ENCODE data around the gene CD96. TPM values are rescaled to one million over a fixed set of nuclear protein-coding genes. Genes with fewer than 3 reads are reported as not detected.

CD96 gene
- total RNA-seq, 1 donor from 2014 or later: not detected

DNA sequence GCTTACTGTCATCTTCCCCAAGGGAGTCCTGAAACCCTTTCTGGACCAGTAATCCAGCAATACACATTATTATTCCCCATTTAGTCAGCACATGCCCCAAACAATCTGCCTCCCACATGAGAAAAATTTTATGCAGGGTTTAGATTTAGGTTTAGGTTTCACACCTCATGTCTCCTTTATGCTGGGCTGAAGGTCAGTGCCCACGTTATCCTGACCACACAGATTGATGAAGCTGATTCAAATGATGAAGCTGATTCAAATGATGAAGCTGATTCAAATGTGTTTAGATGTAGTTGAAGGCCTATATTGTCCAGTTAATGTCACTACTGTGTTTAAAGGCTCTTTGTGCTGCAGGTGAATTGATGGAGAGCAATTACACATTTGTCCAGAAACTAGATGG is 71.3 kb downstream of the CD96 start:
- Mint-ChIP-seq H3K9me3 (no peaks in the 10 kb centered on the region), H3K36me3 (no peaks in the 10 kb centered on the region), H3K4me1 (ENCODE audit: unreplicated experiment) (no peaks in the 10 kb centered on the region), H3K27me3 (peaks cover 3% of the 10 kb centered on the region), H3K4me3 (no peak overlapping the region), H3K27ac (no peak overlapping the region)
- DNase-seq (ENCODE audit: extremely low spot score, unreplicated experiment): no peak
- TF ChIP-seq, protein P1, sequence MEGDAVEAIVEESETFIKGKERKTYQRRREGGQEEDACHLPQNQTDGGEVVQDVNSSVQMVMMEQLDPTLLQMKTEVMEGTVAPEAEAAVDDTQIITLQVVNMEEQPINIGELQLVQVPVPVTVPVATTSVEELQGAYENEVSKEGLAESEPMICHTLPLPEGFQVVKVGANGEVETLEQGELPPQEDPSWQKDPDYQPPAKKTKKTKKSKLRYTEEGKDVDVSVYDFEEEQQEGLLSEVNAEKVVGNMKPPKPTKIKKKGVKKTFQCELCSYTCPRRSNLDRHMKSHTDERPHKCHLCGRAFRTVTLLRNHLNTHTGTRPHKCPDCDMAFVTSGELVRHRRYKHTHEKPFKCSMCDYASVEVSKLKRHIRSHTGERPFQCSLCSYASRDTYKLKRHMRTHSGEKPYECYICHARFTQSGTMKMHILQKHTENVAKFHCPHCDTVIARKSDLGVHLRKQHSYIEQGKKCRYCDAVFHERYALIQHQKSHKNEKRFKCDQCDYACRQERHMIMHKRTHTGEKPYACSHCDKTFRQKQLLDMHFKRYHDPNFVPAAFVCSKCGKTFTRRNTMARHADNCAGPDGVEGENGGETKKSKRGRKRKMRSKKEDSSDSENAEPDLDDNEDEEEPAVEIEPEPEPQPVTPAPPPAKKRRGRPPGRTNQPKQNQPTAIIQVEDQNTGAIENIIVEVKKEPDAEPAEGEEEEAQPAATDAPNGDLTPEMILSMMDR (conservative IDR thresholded peaks at IDR 0.05): no peak

DNA sequence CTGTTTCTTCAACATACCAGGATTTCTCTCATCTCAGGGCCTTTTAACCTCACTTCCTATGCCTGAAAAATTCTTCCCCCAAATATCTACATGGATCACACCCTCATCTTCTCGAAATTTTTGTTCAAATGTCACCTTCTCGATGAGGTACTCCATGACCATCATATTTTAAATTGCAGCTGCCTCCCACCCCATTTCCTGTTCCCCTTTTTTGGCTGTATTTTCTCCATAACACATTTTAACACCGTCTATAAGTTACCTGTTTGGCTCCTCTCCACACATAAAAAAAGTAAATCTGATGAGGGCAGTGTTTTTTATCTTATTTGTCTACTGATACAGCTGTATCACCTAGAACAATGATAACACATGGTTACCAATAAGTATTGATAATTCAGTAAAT is 73.9 kb downstream of the CD96 start:
- Mint-ChIP-seq H3K27ac (no peak overlapping the region), H3K27me3 (no peaks in the 10 kb centered on the region), H3K4me3 (no peak overlapping the region), H3K9me3 (no peaks in the 10 kb centered on the region), H3K4me1 (ENCODE audit: unreplicated experiment) (no peaks in the 10 kb centered on the region), H3K36me3 (no peaks in the 10 kb centered on the region)
- DNase-seq (ENCODE audit: extremely low spot score, unreplicated experiment): no peak
- TF ChIP-seq, protein P1 (conservative IDR thresholded peaks at IDR 0.05): no peak

DNA sequence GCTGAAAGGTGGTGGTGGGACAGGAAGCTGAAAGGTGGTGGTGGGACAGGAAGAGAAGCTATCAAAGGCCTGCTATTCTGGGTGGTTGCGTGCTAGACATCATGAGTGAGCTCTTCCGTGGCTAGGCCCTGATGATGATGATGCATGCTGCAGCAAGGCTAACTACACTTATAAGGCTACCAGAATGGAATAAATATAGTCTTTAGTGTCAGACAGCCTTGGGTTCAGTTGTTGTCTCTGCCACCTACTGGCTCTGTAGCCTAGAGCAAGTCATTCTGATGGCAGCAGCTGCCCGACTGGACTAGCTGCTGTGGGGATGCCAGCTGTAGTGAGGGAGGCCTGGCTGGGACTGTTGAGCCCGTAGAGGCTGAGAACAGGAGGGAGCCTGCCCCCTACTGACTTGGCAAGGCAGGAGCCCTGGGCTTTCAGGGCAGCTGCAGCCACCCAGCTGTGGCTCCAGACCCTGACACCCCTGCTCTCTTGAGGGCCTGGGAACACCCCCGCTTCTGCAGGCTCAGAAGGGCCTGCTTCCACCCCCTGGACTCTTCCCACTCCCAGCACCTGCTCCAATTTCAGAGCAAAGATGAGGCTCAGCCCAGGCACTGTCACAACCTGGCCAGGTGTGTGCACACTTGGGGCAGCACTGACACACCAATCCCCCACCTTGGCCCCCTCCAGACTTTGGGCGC is 74.6 kb downstream of the CD96 start:
- Mint-ChIP-seq H3K9me3 (no peaks in the 10 kb centered on the region), H3K4me3 (no peak overlapping the region), H3K27me3 (no peaks in the 10 kb centered on the region), H3K27ac (no peak overlapping the region), H3K4me1 (ENCODE audit: unreplicated experiment) (no peaks in the 10 kb centered on the region), H3K36me3 (no peaks in the 10 kb centered on the region)
- TF ChIP-seq, protein P1 (conservative IDR thresholded peaks at IDR 0.05): no peak
- DNase-seq (ENCODE audit: extremely low spot score, unreplicated experiment): no peak

DNA sequence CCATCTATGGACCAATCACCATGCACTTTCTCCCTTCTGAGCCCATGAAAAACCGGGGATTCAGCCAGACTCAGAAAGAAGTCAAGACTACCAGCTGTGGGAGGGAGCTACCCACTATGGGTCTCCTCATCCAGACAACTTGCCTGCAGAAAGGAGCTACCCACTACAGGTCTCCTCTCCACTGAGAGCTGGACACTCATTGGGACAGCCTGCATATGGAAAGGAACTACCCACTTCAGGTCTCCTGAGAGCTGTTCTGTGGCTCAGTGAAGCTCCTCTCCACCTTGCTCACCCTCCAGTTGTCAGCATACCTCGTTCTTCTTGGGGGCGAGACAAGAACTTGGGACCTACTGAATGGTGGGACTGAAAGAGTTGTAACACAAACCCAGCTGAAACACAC is 75.4 kb downstream of the CD96 start:
- TF ChIP-seq, protein P1 (conservative IDR thresholded peaks at IDR 0.05): no peak
- Mint-ChIP-seq H3K36me3 (no peaks in the 10 kb centered on the region), H3K27ac (no peak overlapping the region), H3K9me3 (no peaks in the 10 kb centered on the region), H3K4me3 (no peak overlapping the region), H3K27me3 (no peaks in the 10 kb centered on the region), H3K4me1 (ENCODE audit: unreplicated experiment) (no peaks in the 10 kb centered on the region)
- no peak for DNase-seq (ENCODE audit: extremely low spot score, unreplicated experiment)

DNA sequence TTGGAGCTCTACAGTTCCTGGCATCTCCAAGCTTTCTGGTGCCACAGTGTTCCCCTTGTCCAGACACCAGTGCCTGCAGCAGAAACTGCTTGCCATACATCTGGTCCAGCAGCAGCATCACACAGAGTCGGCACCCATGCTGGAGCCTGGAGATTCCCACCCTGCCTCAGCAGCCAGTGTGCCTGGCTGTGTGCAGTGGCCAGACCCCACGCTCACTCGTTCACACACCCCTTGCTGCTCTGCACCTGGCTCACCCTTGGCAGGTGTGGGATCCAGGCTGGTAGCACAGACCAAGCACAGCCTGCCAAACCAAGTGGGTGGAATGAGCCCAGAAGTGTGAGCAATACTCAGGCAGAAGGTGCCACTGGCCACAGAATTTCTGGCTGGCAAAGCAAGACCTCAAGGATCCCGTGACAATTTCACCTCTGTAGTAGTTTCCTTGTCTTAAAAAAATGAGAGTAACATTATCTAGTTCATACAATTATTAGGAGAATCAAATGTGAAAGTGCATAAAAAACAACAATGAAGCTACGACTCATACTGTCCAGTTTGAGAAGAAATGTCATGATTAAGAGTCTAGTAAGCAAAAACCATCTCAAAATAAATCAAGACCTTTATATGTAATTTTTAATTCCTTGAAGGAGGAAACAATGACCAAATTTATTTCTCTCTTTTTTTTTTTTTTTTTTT is 76.1 kb downstream of the CD96 start:
- Mint-ChIP-seq H3K27ac (no peak overlapping the region), H3K27me3 (no peaks in the 10 kb centered on the region), H3K36me3 (no peaks in the 10 kb centered on the region), H3K4me1 (ENCODE audit: unreplicated experiment) (no peaks in the 10 kb centered on the region), H3K9me3 (no peaks in the 10 kb centered on the region), H3K4me3 (no peak overlapping the region)
- TF ChIP-seq, protein P1 (conservative IDR thresholded peaks at IDR 0.05): no peak
- no peak for DNase-seq (ENCODE audit: extremely low spot score, unreplicated experiment)
